ENCODE results near the gene KCTD4. TPM values are rescaled to one million over a fixed set of nuclear protein-coding genes. Genes with fewer than 3 reads are reported as not detected.

KCTD4 gene
- polyA plus RNA-seq, 3 donors, result 0.45 to 0.61 (median 0.61) TPM

GRCh38 chr13:45185286-45185685 is 15.6 kb downstream of the KCTD4 start:
- DNase-seq (ENCODE audit: extremely low read depth in 1 of 11, low read depth in 9 of 11, low spot score in 4 of 11), result no peak

GRCh38 chr13:45184693-45185092 is 16.2 kb downstream of the KCTD4 start:
- no peak for DNase-seq (ENCODE audit: extremely low read depth in 1 of 11, low read depth in 9 of 11, low spot score in 4 of 11)

- DNase-seq (ENCODE audit: extremely low read depth in 1 of 11, low read depth in 9 of 11, low spot score in 4 of 11), result no peak
These were observed 19.9 kb downstream of the KCTD4 start for GRCh38 chr13:45180713-45181601.

GRCh38 chr13:45180303-45180702 is 20.5 kb downstream of the KCTD4 start:
- no peak for DNase-seq (ENCODE audit: extremely low read depth in 1 of 11, low read depth in 9 of 11, low spot score in 4 of 11)

GRCh38 chr13:45179428-45179827 is 21.4 kb downstream of the KCTD4 start:
- DNase-seq (ENCODE audit: extremely low read depth in 1 of 11, low read depth in 9 of 11, low spot score in 4 of 11), result peak in 4 of 11 donors; percentile 13 to 28 (median 22)

GRCh38 chr13:45178349-45179162 is 22.3 kb downstream of the KCTD4 start:
- peak in 2 of 11 donors; percentile 7 to 24 for DNase-seq (ENCODE audit: extremely low read depth in 1 of 11, low read depth in 9 of 11, low spot score in 4 of 11)

GRCh38 chr13:45174478-45174877 is 26.4 kb downstream of the KCTD4 start:
- DNase-seq (ENCODE audit: extremely low read depth in 1 of 11, low read depth in 9 of 11, low spot score in 4 of 11), result no peak

- no peak for DNase-seq (ENCODE audit: extremely low read depth in 1 of 11, low read depth in 9 of 11, low spot score in 4 of 11)
These were observed 32.3 kb downstream of the KCTD4 start for GRCh38 chr13:45168555-45168930.

GRCh38 chr13:45167611-45168554 is 33.0 kb downstream of the KCTD4 start:
- no peak for DNase-seq (ENCODE audit: extremely low read depth in 1 of 11, low read depth in 9 of 11, low spot score in 4 of 11)

GRCh38 chr13:45166858-45167257 is 34.0 kb downstream of the KCTD4 start:
- DNase-seq (ENCODE audit: extremely low read depth in 1 of 11, low read depth in 9 of 11, low spot score in 4 of 11), result no peak

- no peak for DNase-seq (ENCODE audit: extremely low read depth in 1 of 11, low read depth in 9 of 11, low spot score in 4 of 11)
These were observed 38.0 kb downstream of the KCTD4 start for GRCh38 chr13:45162821-45163220.

GRCh38 chr13:45162194-45162593 is 38.7 kb downstream of the KCTD4 start:
- no peak for DNase-seq (ENCODE audit: extremely low read depth in 1 of 11, low read depth in 9 of 11, low spot score in 4 of 11)

- no peak for DNase-seq (ENCODE audit: extremely low read depth in 1 of 11, low read depth in 9 of 11, low spot score in 4 of 11)
These were observed 44.1 kb downstream of the KCTD4 start for GRCh38 chr13:45156565-45157361.

- no peak for DNase-seq (ENCODE audit: extremely low read depth in 1 of 11, low read depth in 9 of 11, low spot score in 4 of 11)
These were observed 50.9 kb downstream of the KCTD4 start for GRCh38 chr13:45149964-45150363.

GRCh38 chr13:45143346-45143751 is 57.5 kb downstream of the KCTD4 start:
- DNase-seq (ENCODE audit: extremely low read depth in 1 of 11, low read depth in 9 of 11, low spot score in 4 of 11), result no peak
